Stimulated activated CD4-positive, alpha-beta T cell treated with anti-CD3 and anti-CD28 coated beads, Interleukin-15, amount 100 ng/mL, for 1 hour (primary cell): ENCODE measurements around the gene RPAP2.
"Not testable (repeated sequence)": the region's sequence is repeated elsewhere in the genome, so short reads cannot be mapped to it uniquely, and the experiment has no call there.

ENCODE experiments used
- DNase-seq, 2 donors: peaks; one replicate each; pipeline ENCODE4 v3.0.0-alpha.2; 2020; ENCODE audit warnings: low read depth in 1 of 2, low spot score in 1 of 2

The RPAP2 gene

GRCh38 chr1:92323473-92324453, 24.9 kb downstream of the RPAP2 start:
- no peak for DNase-seq

DNA sequence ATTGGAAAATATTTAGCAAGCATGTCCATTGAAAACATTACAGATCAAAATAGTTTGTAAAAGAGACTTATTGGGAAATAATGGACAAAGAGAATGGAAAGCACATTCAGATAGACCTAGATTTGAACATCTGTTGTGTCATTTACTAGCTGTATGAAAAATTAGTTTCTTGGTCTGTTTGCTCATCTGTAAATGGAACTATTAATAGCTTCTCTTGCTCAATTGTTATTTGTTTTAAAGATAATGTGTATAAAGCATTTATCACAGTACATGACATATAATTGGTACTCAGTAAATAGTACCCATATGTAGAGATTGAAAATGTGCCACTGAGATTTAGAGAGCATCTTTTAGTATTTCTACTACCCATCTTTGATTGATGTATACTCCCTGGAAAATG, 25.9 kb downstream of the RPAP2 start:
- DNase-seq: no peak

DNA sequence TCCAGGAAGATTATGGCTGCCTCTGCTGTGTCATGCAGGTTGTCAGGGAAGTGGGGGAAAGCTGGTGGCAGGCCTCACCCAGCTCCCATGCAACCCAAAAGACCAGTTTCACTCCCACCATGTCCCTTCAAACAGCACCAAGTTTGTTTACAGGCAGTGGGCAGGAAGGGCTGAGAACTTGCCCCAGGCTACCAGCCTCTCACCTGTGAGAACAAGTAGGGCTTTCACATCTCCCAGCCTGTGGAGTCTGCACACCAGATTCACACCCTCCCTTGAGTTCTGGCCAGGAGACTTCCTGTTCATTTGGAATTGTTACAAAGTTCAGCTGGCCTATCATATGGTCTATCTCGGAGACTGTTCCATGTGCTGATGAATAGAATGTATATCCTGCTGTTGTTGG, 27.8 kb downstream of the RPAP2 start:
- DNase-seq: no peak

- no peak for DNase-seq
Measured at GRCh38 chr1:92327794-92328193, 28.9 kb downstream of the RPAP2 start.

DNA sequence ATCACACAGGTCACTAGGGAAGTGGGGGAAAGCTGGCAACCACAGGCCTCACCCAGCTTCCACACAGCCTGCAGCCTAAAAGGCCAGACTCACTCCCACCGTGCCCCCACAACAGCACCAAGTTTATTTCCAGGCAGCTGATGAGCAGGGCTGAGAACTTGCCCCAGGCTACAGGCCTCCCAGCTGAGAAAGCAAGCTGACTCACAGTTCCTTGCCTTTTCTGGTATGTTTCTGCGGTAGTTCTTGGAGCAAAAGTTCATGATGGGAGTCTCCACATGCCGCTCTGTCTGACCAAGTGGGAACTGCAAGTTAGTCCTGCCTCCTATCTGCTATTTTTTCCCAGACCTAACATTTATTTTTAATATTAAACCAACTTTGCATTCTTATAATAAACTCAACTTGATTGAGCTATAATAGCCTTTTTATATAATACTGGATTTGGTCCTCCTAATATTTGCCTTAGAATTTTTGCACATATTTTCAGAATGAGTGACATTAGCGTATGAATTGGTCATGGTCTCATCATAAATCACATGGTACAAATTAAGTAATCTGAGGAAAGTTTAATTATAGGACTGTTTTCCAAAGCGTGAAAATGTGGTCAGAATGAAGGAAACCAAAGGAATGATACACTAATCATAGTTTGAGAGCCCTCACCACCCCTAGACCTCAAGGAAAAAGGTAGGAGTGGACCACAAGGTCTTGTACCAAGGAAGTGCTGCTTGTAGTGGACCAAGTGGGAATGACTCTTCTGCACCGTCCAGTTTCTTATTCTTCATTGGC, 30.7 kb downstream of the RPAP2 start:
- no peak for DNase-seq

- no peak for DNase-seq
Measured at GRCh38 chr1:92333668-92334067, 34.8 kb downstream of the RPAP2 start.

- no peak for DNase-seq
Measured at GRCh38 chr1:92340154-92340553, 41.3 kb downstream of the RPAP2 start.

- DNase-seq: no peak
Measured at GRCh38 chr1:92342401-92342800, 43.5 kb downstream of the RPAP2 start.

GRCh38 chr1:92343061-92343460, 44.2 kb downstream of the RPAP2 start:
- DNase-seq: no peak

- DNase-seq: no peak
Measured at GRCh38 chr1:92346866-92347640, 48.2 kb downstream of the RPAP2 start.

GRCh38 chr1:92352856-92353255, 54.0 kb downstream of the RPAP2 start:
- no peak for DNase-seq

DNA sequence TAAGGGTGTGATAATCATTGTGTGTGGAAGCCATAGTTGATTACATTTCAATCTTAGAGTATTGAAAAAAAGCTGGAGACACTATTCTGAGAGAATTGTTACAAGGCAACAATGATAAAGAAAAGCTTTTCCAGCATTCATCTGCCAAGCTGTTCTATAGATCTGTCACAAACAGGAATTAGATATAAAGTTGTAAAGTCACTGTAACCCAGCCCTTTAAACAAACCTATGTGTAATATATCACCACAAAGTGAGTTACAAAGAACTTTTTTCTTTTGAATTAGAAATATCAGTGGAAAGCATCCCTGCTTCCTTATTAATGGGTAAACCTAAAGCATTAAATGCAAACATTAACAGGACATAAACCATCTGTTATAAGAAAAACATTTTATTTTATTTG, 55.4 kb downstream of the RPAP2 start:
- no peak for DNase-seq

DNA sequence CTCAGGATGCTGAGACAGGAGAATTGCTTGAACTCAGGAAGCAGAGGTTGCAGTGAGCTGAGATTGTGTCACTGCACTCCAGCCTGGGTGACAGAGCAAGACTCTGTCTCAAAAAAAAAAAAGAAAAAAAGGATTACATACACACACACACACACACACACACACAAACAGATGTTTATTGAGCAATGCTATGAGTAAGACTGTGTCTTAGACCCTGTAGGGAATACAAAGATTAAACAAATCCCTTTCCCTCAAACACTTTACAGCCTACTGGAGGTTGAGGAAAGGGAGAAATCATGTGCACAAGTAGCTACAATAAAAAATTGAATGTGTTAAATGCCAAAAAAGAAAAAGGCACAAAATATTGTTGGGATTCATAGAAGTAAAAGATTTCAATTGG, 58.1 kb downstream of the RPAP2 start:
- no peak for DNase-seq

- DNase-seq: not testable (repeated sequence)
Measured at GRCh38 chr1:92359382-92359781, 60.5 kb downstream of the RPAP2 start.

GRCh38 chr1:92359986-92360385, 61.1 kb downstream of the RPAP2 start:
- no peak for DNase-seq

- DNase-seq: no peak
Measured at GRCh38 chr1:92362970-92363369, 64.1 kb downstream of the RPAP2 start.

DNA sequence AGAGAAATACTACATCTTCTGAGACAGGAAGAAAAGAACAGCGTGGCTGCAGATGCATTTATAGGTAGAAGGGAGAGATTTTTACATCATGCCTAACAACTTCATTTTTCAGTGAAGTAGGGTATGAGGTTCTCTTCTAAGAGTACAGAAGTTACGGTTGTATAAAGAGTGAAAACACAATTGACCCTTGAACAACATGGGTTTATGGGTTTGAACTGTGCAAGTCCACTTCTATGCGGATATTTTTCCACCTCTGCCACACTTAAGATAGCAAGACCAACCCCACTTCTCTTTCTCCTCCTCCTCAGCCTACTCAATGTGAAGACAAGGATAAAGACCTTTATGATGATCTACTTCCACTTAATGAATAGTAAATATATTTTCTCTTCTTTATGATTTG, 64.5 kb downstream of the RPAP2 start:
- no peak for DNase-seq

- DNase-seq: no peak
Measured at GRCh38 chr1:92365378-92366039, 66.7 kb downstream of the RPAP2 start.

DNA sequence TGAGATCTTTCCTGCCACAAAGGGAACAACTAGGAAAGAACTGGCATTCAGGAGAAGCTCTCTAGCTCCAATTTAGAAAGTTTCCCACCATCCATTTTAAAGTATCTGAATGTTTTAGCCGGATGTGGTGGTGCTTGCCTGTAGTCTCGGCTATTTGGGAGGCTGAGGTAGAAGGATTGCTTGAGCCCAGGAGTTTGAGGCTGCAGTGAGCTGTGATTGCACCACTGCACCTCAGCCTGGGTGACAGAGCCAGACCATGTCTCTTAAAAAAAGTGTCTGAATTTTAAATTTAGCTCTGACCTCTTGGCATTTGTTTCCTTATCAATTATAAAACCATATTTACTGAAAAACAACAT, 67.2 kb downstream of the RPAP2 start:
- no peak for DNase-seq

GRCh38 chr1:92367496-92367895, 68.6 kb downstream of the RPAP2 start:
- DNase-seq: no peak

GRCh38 chr1:92372164-92372563, 73.3 kb downstream of the RPAP2 start:
- no peak for DNase-seq
